Measurements from ENCODE around the gene PIP5K1C.

DNA sequence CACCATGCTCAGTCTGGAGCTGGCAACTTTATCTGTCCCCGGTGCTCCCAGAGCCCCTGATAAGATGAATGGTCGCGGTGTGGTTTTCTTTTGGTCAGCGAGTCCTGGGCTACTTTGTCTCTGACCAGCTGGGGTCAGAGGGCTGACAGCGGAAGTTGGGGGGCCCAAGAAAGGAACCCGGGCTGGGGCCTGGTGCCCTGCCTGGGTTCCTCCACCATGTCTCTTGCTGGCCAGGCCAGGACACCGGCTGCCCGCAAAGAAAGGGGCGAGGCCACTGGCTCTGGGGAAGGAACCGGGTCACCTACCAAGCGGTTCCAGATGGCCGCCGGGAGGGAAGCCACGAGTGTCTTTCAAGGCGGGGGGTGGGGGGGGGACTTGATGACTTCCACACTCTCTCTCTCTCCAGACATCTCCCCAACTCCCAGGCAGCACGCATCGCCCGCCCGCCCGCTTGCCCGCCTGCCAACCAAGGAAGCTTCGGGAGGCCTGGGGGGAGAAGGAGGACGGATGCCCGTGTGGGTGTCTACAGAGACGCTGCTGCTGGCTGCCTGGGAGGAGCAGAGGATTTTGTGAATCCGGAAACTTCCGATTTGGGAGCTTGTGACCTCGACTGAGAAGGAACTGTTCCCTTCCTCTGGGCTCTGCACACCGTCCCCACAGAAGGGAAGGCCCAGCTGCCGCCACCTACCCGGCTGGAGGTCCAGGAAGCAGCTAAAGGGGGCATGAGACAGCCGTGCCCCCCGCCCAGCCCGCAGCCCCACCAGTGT is 1.1 kb downstream of the PIP5K1C start:
- TF ChIP-seq POLR2A (IDR thresholded peaks at IDR 0.05) = peak; percentile 15
- TF ChIP-seq, protein P1, sequence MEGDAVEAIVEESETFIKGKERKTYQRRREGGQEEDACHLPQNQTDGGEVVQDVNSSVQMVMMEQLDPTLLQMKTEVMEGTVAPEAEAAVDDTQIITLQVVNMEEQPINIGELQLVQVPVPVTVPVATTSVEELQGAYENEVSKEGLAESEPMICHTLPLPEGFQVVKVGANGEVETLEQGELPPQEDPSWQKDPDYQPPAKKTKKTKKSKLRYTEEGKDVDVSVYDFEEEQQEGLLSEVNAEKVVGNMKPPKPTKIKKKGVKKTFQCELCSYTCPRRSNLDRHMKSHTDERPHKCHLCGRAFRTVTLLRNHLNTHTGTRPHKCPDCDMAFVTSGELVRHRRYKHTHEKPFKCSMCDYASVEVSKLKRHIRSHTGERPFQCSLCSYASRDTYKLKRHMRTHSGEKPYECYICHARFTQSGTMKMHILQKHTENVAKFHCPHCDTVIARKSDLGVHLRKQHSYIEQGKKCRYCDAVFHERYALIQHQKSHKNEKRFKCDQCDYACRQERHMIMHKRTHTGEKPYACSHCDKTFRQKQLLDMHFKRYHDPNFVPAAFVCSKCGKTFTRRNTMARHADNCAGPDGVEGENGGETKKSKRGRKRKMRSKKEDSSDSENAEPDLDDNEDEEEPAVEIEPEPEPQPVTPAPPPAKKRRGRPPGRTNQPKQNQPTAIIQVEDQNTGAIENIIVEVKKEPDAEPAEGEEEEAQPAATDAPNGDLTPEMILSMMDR (IDR thresholded peaks at IDR 0.05) = no peak
